ENCODE results near the gene ABCC2.

The ABCC2 gene

DNA sequence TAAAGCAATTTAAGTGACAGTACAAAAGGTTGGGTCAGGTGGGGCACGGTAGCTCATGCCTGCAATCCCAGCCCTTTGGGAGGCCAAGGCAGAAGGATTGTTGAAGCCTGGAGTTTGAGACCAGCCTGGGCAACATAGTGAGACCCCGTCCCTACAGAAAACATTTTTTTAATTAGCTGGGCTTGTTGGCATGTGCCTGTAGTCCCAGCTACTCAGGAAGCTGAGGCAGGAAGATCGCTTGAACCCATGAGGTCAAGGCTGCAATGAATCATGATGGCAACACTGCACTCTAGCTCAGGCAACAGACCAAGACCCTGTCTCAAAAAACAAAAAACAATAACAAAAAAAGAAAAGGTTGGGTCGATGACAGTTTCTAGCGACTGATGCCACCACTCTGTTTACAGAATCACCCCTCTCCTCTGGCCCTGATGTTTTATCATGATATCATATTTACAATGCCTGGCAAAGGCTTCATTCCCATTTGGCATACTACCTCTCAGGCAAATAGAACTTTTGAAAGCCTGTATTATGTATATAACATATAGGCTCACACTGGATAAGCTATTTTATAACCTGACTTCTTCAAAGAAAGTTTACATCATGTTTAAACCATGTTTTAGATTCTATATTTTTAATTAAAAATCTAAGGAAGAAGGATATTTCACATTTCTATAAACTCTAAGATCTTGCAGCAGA lies 558 bp upstream of the ABCC2 start:
- Histone ChIP-seq H3K9ac (ENCODE audit: low read length) (no peak overlapping the region), H4K20me1 (ENCODE audit: insufficient read depth, low read length) (no peaks in the 10 kb centered on the region), H3K9me3 (ENCODE audit: insufficient read depth, low read length) (no peaks in the 10 kb centered on the region), H3K4me1 (ENCODE audit: low read length) (peaks cover 11% of the 10 kb centered on the region), H3K4me3 (ENCODE audit: low read length) (no peak overlapping the region), H3K79me2 (ENCODE audit: low read length) (no peaks in the 10 kb centered on the region), H3K36me3 (replicated peaks; ENCODE audit: low read depth, low read length) (no peaks in the 10 kb centered on the region), H3K4me2 (ENCODE audit: low read length) (no peak overlapping the region), H3K27me3 (ENCODE audit: low read depth, low read length) (no peaks in the 10 kb centered on the region), H3K27ac (ENCODE audit: low read length) (no peak overlapping the region), H2AFZ (ENCODE audit: low read depth, low read length) (no peak overlapping the region)
- TF ChIP-seq EZH2phosphoT487 (IDR thresholded peaks at IDR 0.05; ENCODE audit: low read depth) = no peak
- TF ChIP-seq, protein P1, sequence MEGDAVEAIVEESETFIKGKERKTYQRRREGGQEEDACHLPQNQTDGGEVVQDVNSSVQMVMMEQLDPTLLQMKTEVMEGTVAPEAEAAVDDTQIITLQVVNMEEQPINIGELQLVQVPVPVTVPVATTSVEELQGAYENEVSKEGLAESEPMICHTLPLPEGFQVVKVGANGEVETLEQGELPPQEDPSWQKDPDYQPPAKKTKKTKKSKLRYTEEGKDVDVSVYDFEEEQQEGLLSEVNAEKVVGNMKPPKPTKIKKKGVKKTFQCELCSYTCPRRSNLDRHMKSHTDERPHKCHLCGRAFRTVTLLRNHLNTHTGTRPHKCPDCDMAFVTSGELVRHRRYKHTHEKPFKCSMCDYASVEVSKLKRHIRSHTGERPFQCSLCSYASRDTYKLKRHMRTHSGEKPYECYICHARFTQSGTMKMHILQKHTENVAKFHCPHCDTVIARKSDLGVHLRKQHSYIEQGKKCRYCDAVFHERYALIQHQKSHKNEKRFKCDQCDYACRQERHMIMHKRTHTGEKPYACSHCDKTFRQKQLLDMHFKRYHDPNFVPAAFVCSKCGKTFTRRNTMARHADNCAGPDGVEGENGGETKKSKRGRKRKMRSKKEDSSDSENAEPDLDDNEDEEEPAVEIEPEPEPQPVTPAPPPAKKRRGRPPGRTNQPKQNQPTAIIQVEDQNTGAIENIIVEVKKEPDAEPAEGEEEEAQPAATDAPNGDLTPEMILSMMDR (IDR thresholded peaks at IDR 0.05; ENCODE audit: low read depth, low read length) = no peak

DNA sequence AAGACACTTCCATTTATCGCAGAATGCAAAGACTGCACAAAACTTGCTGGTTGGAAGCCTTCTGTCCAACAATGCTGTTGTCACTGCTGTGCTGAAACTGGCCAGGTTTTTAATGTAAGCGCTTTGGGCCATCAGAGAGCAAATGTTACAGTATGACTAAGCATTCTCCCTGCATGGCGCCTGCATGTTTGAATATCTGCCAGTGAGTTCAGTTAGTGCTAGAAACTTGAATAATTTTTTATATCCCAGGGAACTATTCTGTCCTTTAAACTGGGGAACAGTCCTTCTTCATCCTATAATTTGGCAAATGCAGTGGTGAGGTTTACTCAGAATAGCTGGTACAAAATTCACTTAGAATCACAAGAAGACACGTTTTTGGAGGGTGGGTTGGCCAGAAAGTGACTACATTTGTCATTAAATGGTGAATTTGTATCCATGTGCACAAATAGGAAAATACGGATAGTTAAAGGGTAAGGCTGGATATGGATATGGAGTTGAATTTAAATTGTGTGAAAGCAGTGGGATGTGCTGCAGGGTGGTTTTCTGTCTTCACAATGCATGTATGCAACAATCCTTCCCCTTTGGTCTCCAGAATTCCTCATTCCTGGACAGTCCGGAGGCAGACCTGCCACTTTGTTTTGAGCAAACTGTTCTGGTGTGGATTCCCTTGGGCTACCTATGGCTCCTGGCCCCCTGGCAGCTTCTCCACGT lies 1.7 kb downstream of the ABCC2 start:
- no peak overlapping the region for H3K4me2 ChIP-seq (ENCODE audit: low read length)
- no peaks in the 10 kb centered on the region for H3K79me2 ChIP-seq (ENCODE audit: low read length)
- no peak overlapping the region for H3K9ac ChIP-seq (ENCODE audit: low read length)
- TF ChIP-seq, protein P1 (IDR thresholded peaks at IDR 0.05; ENCODE audit: low read depth, low read length) = no peak
- no peak for TF ChIP-seq EZH2phosphoT487 (IDR thresholded peaks at IDR 0.05; ENCODE audit: low read depth)
- H3K9me3 ChIP-seq (ENCODE audit: insufficient read depth, low read length) = no peaks in the 10 kb centered on the region
- H3K27ac ChIP-seq (ENCODE audit: low read length) = no peak overlapping the region
- no peak overlapping the region for H3K4me3 ChIP-seq (ENCODE audit: low read length)
- no peaks in the 10 kb centered on the region for H3K4me1 ChIP-seq (ENCODE audit: low read length)
- H3K36me3 ChIP-seq (replicated peaks; ENCODE audit: low read depth, low read length) = no peaks in the 10 kb centered on the region
- H3K27me3 ChIP-seq (ENCODE audit: low read depth, low read length) = no peaks in the 10 kb centered on the region
- H4K20me1 ChIP-seq (ENCODE audit: insufficient read depth, low read length) = no peaks in the 10 kb centered on the region
- no peak overlapping the region for H2AFZ ChIP-seq (ENCODE audit: low read depth, low read length)

- Histone ChIP-seq H3K27me3 (ENCODE audit: low read depth, low read length) (no peaks in the 10 kb centered on the region), H3K79me2 (ENCODE audit: low read length) (no peaks in the 10 kb centered on the region), H3K4me3 (ENCODE audit: low read length) (no peak overlapping the region), H3K27ac (ENCODE audit: low read length) (no peak overlapping the region), H3K9me3 (ENCODE audit: insufficient read depth, low read length) (no peaks in the 10 kb centered on the region), H3K4me1 (ENCODE audit: low read length) (no peaks in the 10 kb centered on the region), H3K4me2 (ENCODE audit: low read length) (no peak overlapping the region), H2AFZ (ENCODE audit: low read depth, low read length) (no peak overlapping the region), H4K20me1 (ENCODE audit: insufficient read depth, low read length) (no peaks in the 10 kb centered on the region), H3K36me3 (replicated peaks; ENCODE audit: low read depth, low read length) (no peaks in the 10 kb centered on the region), H3K9ac (ENCODE audit: low read length) (no peak overlapping the region)
- no peak for TF ChIP-seq EZH2phosphoT487 (IDR thresholded peaks at IDR 0.05; ENCODE audit: low read depth)
- TF ChIP-seq, protein P1 (IDR thresholded peaks at IDR 0.05; ENCODE audit: low read depth, low read length) = no peak
These were observed 2.4 kb downstream of the ABCC2 start for GRCh38 chr10:99784727-99785441.

DNA sequence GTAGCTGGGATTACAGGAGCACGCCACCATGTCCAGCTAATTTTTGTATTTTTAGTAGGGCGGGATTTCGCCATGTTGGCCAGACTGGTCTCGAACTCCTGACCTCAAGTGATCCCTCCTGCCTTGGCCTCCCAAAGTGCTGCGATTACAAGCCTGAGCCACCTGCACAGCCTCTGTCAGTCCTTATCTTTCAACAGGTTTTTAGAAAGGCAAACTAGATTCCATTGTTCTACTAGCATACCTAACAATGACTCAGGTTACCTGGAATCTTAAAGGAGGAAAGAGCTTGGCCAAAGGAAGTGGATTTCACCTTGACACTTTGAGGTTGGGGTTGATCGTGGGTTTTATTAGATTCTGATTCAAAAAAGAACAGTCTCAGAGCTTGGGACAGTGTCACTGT lies 3.2 kb downstream of the ABCC2 start:
- Histone ChIP-seq H4K20me1 (ENCODE audit: insufficient read depth, low read length) (no peaks in the 10 kb centered on the region), H3K27ac (ENCODE audit: low read length) (no peak overlapping the region), H3K27me3 (ENCODE audit: low read depth, low read length) (no peaks in the 10 kb centered on the region), H3K4me2 (ENCODE audit: low read length) (no peak overlapping the region), H3K9ac (ENCODE audit: low read length) (no peak overlapping the region), H2AFZ (ENCODE audit: low read depth, low read length) (no peak overlapping the region), H3K4me3 (ENCODE audit: low read length) (no peak overlapping the region), H3K4me1 (ENCODE audit: low read length) (no peaks in the 10 kb centered on the region), H3K79me2 (ENCODE audit: low read length) (no peaks in the 10 kb centered on the region), H3K9me3 (ENCODE audit: insufficient read depth, low read length) (no peaks in the 10 kb centered on the region), H3K36me3 (replicated peaks; ENCODE audit: low read depth, low read length) (no peaks in the 10 kb centered on the region)
- no peak for TF ChIP-seq EZH2phosphoT487 (IDR thresholded peaks at IDR 0.05; ENCODE audit: low read depth)
- TF ChIP-seq, protein P1 (IDR thresholded peaks at IDR 0.05; ENCODE audit: low read depth, low read length) = no peak

All from OCI-LY3 (cell line).